Activated gamma-delta T cell (primary cell): ENCODE data around the gene CLECL1.
"Not testable (repeated sequence)": the region's sequence is repeated elsewhere in the genome, so short reads cannot be mapped to it uniquely, and the experiment has no call there.

ENCODE experiments used
- DNase-seq: peaks from one replicate; lab custom pipeline; 2025; lab: John Stamatoyannopoulos, UW

Gene CLECL1

DNA sequence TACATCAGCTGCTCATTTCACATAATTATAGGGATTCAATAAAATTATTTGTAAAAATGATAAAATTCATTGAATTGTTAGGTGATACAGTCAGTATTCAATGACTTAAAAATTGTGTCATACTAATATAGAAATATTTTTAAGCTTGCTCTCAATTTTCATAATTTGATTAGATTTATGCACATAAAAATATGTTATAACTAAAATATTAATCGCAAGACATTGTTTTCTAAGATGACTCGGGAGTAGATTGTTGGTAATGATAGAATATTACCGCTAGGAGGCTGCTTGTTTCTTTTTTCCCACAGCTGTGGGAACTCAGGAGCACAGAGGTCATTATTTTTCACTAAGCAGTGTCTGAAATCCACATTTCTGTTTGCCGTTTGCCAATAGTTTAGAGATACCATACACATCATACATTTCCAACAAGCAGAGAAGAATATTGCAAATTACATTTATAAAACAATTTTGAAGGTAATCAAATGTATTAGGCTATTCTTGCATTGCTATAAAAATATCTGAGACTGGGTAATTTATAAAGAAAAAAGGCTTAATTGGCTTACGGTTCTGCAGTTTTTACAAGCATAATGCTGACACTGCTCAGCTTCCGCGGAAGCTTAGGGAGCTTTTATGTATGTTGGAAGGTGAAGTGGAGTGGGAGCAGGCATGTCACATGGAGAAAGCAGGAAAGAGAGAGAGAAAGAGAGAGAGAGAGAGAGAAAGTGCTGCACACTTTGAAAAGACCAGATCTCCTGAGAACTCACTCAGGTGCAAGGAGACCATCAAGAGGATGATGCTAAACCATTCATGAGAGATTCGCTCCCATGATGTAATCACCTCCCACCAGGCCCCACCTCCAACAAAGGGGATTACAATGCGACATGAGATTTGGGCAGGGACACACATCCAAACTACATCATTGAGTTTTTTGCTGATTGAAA is 18.6 kb upstream of the CLECL1 start:
- DNase-seq = no peak

DNA sequence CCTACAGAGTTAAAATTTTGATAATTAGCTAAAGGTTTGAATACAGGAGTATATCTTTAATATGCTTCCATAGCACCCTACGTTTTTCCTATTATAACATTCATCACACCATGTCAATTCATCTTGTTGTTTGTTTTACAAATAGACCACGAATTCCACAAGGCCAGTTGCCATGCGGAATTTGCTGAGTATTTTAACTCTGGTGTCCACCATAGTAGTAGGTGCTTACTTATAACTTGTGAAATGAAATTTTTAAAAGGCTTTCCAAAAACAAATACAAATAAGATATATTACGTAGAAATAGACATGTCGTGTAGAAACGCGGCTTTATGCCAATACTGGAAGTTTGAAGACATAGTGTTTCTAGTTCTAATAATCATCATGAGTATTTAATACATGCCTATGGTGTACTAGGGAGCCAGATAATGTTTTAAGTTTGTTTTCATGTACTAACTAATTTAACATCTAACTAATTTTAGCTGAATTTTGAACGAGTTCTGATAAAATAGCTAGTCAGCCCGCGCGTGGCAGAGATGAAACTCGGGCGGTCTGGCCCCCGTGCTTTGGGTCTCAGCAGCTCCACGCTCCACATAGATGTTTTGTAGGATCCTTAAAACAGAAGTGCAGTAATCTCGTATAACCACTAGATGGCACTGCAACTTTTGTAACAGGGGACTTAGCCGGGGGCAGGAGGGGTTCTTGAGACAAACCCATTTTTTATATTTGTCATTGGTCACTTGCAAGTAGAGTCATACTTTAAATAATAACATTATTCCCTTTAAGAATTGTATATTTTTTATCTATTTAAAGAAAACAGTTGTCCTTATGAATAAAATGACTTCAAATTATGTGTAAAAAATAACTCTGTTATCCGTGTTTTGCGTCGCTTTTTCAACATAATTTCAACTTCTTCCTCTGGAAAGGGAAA is 17.6 kb upstream of the CLECL1 start:
- no peak for DNase-seq

DNA sequence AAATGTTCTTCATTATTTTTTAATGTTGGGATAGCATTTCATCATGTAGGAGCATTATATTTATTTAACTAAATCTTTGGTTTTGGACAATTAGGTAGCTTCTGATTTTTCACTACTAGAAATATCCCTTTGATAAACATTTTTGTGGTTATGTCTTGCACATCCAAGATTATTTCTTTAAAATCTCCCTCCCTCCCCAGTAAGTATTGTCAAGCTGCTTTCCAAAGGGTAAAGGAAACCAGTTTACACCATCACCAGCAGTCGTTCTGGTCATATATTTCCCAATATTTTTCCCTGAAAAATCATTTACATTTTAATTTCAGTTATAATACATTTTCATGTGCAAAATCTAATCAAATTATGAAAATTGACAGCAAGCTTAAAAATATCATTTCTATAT is 16.7 kb upstream of the CLECL1 start:
- DNase-seq = no peak

DNA sequence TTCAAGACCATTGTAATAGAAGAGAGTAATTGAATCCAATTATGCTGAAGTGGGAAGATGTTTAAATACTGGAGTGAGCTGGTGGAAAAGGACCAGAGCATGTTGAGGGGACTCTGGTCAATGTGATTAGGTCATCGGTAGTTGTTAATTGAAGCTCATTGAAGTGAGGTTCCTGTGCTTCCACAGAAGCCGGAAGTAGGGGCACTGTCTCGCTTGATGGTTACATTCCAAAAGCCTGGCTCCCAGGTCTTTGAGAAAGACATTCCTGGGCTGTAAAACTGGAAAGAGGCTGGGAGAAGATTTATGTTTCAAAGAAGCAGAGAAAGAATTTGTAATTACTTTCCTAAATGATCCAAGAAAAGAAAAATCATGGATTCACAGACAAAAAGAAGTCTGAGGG is 12.3 kb upstream of the CLECL1 start:
- DNase-seq = no peak

DNA sequence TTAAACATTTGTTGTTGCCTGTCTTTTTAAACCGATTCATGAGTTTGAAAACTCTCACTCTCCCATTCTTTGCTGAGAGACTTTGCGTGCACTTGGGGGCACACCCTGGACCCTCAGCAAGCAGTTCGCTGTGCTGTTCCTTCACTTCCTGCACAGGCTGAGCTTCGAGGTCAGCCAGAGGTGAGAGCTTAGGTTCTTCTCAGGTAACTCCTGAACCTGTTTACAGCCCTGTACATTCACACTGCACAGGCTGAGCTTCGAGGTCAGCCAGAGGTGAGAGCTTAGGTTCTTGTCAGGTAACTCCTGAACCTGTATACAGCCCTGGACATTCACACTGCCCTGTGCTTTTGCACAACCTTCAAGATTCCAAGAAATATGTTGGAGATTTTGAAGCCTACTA is 9.8 kb upstream of the CLECL1 start:
- no peak for DNase-seq

DNA sequence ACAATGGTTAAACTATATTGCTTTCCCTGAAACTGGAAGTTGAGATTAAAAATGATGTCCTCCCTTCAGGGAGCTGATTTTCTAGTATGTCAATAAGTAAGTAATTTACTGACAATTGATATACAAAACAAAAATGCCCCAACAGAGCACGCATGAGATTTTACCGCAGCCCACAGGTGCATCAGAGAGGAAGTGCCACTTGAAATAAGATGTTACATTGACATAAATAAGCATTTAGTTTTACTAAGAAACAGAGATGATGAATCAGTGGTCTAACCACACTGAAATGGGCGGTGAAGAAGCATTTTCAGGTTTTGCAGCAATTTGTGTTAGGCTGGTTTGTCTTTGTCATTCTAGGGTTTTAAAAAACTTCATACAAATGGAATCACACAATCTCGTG is 8.8 kb upstream of the CLECL1 start:
- DNase-seq = no peak

DNA sequence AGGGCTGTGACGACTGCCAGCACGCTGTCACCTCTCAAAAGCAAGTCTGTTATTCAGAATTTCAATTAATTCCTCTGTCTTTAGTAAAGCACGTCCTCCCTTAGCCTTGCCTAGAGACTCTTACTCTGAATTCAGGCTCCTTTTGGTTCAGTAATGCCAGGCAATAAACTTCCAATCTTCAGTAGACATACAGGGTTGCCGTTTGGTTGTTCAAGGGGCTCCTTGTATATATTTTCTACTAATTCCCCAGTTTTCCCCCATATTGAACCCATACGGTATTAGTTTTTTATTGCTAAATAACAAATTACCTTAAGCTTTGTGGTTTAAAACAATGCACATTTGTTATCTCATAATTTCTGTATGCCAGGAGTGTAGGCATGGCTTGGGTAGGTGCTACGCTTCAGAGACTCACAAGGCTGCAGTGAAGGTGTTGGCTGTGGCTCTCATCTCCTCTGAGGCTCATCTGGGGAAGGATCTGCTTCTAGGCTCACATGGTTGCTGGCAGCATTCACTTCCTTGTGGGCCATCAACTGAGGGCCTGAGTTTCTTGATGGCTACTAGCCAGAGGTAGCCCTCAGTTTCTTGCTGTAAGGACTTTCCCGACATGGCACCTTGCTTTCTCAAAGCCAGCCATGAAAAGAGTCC is 7.3 kb upstream of the CLECL1 start:
- no peak for DNase-seq

DNA sequence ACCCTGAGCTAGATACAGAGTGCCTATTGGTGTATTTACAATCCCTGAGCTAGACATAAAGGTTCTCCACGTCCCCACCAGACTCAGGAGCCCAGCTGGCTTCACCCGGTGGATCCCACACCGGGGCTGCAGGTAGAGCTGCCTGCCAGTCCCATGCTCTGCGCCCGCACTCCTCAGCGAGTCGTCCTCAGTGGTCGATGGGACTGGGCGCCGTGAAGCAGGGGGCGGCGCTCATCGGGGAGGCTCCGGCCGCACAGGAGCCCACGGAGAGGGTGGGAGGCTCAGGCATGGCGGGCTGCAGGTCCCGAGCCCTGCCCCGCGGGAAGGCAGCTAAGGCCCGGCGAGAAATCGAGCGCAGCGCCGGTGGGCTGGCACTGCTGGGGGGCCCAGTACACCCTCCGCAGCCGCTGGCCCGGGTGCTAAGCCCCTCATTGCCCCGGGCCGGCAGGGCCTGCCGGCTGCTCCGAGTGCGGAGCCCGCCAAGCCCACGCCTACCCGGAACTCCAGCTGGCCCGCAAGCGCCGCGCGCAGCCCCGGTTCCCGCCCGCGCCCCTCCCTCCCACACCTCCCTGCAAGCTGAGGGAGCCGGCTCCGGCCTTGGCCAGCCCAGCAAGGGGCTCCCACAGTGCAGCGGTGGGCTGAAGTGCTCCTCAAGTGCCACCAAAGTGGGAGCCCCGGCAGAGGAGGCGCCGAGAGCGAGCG is 6.7 kb upstream of the CLECL1 start:
- peak; percentile 34 for DNase-seq

DNA sequence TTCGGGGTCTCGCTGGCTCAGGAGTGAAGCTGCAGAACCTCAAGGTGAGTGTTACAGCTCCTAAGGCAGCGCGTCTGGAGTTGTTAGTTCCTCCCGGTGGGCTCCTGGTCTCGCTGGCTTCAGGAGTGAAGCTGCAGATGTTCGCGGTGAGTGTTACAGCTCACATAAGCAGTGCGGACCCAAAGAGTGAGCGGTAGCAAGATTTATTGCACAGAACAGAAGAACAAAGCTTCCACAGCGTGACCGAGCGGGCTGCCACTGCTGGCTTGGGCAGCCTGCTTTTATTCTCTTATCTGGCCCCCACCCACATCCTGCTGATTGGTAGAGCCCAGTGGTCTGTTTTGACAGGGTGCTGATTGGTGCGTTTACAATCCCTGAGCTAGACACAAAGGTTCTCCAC is 6.0 kb upstream of the CLECL1 start:
- not testable (repeated sequence) for DNase-seq

DNA sequence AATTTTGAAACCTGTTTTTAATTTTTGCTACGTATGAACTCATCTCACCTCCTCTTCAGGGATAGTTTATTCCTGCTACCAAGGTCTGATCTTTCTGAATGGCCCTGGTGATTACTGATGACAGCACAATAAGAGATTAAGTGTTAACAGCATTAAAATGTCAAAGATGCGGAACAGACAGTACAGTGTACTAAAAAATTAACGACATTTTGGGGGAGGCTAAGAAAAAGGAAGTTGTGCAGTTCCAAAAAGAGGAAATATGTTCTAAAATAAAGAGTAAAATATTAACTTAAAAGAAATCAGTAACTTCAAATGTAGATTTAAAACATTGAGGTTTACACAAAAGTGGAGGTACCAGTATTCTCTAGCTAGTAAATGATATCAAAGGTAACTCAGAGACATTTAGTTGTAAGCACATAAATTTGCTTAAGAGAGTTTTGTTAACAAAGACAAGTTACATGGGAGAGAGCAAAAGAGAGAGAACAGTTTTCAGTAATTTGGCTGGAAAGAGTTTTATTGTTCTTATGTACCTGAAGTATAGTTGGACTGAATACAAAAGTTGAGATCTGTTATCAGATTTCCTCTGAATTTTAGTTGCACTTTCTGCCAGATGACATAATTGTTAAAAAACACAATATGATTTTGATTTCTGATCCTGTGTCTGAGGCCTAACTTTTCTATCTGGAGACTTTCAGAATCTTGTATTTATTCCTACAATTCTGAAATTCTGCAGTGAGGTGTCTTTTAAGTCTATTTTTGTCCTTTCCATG is 4.2 kb upstream of the CLECL1 start:
- no peak for DNase-seq

DNA sequence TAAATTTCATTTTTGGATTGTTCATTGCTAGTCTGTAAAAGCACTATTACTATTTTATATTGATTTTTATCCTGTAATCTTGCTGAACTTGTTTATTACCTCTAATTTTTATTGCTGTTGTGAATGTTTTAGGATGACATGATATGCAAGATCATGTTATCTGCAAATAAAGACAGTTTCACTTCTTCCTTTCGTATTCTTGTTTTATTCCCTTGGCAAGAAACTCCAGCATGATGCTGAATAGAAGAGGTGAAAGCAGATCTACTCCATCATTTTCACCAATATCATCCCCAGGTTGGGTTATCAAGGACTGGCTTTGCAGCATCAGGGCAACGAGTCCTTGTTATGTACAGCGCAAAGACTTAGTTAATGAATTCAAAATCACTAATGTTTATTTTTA is 2.7 kb upstream of the CLECL1 start:
- DNase-seq = no peak

DNA sequence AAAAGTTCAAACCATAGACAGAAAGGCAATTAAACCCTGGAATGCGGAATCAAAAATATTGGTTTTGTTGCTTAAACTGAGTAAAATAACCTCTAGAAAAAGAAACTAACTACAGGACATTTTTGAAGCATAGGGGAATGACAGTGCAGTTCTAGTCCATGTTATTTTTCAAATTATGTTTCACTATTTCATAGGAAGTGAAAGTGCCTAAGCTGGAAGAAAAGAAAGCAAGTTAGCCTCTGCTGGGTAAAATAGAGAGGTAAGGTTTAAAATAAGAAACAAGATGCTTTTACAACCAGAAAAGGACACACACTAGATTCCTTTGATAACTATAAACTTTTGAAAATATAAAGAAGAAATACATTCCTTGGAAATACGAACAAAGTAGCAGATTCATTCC is 1.1 kb downstream of the CLECL1 start:
- no peak for DNase-seq

DNA sequence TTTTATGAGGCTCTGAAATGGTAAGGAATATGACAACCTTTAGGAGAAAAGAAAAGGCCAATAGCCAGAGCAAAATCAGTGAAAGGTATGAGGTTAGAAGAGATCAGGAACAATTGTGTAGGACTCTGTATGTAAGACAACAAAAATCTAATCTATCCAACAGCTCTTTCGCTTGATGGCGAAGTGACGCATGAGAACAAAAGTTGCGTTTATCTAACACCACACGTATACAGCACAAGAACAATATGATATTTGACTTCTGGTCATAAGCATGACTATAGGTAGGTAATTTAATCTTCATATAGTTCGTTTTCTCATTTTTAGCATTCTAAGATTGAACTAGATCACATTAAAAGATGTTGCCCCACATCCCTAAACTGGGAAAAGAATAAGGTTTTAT is 1.5 kb downstream of the CLECL1 start:
- no peak for DNase-seq

DNA sequence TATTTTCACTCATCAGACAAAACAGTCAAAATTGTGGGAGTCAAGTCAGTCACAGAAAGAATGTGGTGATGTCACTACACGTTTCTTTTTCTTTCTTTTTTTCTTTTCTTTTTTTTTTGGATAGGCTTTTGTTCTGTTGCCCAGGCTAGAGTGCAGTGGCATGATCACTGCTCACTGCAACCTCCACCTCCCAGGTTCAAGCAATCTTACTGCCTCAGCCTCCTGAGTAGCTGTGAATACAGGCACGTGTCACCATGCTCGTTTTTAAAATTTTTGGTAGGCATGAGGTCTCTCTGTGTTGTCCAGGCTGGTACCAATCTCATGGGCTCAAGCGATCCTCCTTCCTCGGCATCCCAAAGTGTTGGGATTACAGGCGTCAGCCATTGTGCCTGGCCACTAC is 2.3 kb downstream of the CLECL1 start:
- DNase-seq = no peak

DNA sequence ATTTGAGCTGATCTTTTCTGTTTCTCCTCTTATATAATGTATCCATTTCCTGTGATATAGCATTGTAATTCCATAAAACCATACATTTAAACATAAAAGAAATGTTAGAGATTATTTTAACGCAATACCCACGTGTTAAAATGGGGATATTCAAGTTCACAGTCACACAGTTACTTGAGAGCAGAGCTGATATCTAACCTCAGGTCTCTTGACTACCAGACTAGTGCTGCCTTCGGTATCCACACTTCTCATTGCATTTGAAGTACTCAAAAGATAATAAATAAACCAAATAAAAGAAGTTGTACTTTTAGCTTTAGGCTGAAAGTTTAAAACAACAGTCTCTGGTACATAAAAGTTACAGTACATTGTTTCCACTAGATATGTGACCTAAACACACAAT is 2.9 kb downstream of the CLECL1 start:
- no peak for DNase-seq

DNA sequence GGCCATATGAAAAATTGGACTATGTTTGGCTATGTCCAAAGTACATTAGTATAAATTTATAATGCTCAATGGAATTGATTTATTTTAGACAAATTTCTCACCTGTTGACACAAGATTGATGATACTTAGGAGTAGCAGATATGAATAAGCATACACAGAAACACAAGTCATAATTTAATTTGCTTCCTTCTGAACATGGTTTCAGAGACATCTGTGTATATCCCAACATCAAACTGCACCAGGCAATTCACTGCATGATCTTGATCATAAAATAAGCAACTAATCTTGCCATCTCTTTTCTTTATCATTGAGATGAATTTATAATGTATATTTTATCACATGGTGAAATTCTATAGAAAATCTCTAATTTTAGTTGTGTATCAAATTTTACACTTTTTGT is 3.8 kb downstream of the CLECL1 start:
- no peak for DNase-seq

DNA sequence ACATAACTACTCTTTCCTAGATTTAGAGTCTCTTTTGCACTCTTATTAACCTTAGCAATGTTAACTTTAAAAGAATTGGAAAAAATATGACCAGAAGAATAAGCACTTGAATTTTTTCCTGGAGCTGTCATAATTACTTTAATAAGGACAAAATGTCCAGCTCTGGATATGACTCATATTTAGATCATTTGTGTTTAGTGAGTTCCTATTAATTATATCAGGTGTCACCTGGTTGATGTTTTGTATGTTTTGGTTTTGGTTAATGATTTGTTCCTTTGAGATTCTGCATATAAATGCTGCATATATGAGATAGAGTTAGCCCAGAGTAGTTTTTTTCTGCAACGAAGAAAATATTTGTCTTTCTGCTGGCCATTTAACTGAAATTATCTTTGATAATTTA is 5.1 kb downstream of the CLECL1 start:
- no peak for DNase-seq

DNA sequence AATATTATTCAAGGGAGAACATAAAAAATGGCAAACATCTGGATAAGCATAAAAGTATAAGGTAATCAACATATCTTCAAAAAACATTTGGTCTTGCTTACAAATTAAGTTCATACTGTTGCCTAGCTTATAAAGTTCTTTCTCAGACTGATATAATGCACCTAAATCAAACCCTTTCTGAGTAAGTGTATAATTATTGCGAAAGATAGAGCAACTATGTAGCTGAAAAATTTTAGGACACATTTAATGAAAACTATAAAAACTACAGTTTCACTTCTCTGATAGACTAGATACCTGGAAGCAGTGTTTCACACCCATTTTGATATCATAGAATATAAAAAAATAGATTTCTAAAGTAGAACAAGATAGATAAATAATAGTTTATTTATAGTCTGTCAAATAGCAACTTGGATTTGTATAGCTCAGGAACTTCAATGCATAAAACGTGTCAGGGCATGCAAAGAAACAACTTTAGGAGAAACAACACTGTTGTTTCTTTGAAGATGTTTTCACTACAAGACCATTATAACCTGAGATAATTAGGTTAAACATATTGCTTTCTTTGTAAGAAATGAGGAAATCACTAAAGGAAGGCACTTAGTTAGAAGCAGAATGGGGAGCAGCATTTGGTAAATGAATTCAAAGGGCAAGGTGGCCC is 7.6 kb downstream of the CLECL1 start:
- DNase-seq = no peak

DNA sequence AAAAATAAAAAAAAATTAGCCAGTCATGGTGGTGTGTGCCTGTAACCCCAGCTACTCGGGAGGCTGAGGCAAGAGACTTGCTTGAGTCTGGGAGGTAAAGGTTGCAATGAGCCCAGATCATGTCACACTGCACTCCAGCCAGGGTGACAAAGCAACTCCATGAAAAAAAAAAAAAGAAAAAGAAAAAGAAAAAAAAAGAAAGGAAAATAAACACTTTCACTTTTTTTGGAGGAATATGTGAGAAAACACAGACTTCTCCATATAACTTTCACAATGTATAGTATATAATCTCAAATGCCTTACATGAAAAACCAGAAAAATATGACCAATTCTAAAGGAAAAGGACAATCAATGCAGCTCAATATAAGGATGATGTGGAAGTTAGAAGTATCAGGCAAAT is 8.9 kb downstream of the CLECL1 start:
- DNase-seq = no peak

DNA sequence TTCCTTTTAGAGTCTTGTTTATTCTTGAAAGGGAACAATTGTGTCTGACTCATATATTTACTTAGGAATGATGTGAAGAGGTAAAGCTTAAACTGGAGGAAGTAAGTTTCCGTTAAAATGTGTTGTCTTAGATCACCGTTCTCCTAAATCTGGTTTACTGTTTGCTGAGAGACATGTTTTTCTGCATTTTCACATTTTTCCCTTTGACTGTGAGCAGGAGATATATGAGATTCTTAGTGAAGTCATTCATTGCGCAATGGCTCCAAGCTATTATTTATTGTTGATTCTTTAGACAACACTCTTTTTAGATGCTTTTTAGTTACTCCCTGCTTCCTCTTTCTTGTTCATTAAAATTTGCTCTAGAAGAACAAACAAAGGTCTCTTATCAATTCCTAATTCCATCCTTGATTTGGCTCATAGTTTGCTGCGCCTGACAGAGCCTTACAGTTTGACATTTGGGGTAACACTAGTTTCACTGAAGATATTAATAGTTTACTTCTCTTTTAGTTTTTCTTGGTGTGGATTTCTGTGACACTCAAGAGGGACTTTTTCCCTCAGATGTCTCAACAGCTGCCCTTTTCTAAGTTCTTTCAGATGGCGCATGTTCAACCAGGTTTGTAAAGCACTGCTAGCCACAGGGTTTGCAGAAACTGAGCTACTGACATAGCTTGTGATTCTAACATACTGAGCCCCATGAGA is 11.4 kb downstream of the CLECL1 start:
- no peak for DNase-seq
